Keratinocyte (primary cell): Measurements from ENCODE around the gene CACNA1C. TPM values are rescaled to one million over a fixed set of nuclear protein-coding genes. Genes with fewer than 3 reads are reported as not detected.

Source experiments
- DNase-seq: peaks from one replicate; pipeline ENCODE4 v3.0.0-alpha.2; 2011; ENCODE audit warnings: low read depth, missing footprints, low spot score
- FAIRE-seq: peaks from 2 replicates; lab custom pipeline; 2011; peaks lifted over from hg19 to GRCh38; lab: Jason Lieb, UNC
- H2AFZ ChIP-seq: 2 replicates; pipeline ENCODE4 v1.6.0; 2012; ENCODE audit warnings: low read length, control low read depth, inconsistent platforms; ENCODE audit not compliant: control insufficient read depth
- H3K27ac ChIP-seq: 2 replicates; pipeline ENCODE4 v1.5.1; 2011; ENCODE audit warnings: low read length; ENCODE audit not compliant: control insufficient read depth, insufficient read depth
- H3K27me3 ChIP-seq: 3 replicates; pipeline ENCODE4 v1.6.0; 2011; ENCODE audit warnings: low read length; ENCODE audit not compliant: control insufficient read depth, insufficient read depth; ENCODE audit errors: extremely low read depth
- H3K36me3 ChIP-seq, 2 experiments: 2 replicates in 1 of 2; 3 replicates in 1 of 2; pipeline ENCODE4 v1.5.1; 2011; ENCODE audit warnings: low read length in 2 of 2, mild to moderate bottlenecking in 1 of 2; ENCODE audit not compliant: control insufficient read depth in 2 of 2, insufficient read depth in 2 of 2; ENCODE audit errors: extremely low read depth in 1 of 2
- H3K4me1 ChIP-seq: 3 replicates; pipeline ENCODE4 v1.5.1; 2011; ENCODE audit warnings: low read length; ENCODE audit not compliant: control insufficient read depth, insufficient read depth; ENCODE audit errors: extremely low read depth
- H3K4me2 ChIP-seq: 3 replicates; pipeline ENCODE4 v1.6.0; 2011; ENCODE audit warnings: low read depth, low read length; ENCODE audit not compliant: control insufficient read depth, insufficient read depth; ENCODE audit errors: extremely low read depth
- H3K4me3 ChIP-seq, 3 experiments: fragments of 200-600 bp in 1 of 3; sonication (generic) in 1 of 3; 2 replicates in 2 of 3; 3 replicates in 1 of 3; pipeline ENCODE4 v1.5.1; 2011 to 2016; ENCODE audit warnings: low read length in 3 of 3, mild to moderate bottlenecking in 3 of 3, control low read depth in 2 of 3, inconsistent platforms in 1 of 3, low read depth in 1 of 3, mixed read lengths in 1 of 3, mixed run types in 1 of 3, moderate library complexity in 1 of 3; ENCODE audit not compliant: control insufficient read depth in 2 of 3, insufficient read depth in 2 of 3; ENCODE audit errors: extremely low read depth in 1 of 3
- H3K79me2 ChIP-seq: 2 replicates; pipeline ENCODE4 v1.6.0; 2012; ENCODE audit warnings: low read length; ENCODE audit not compliant: control insufficient read depth, insufficient read depth
- H3K9ac ChIP-seq: 3 replicates; pipeline ENCODE4 v1.6.0; 2011; ENCODE audit warnings: low read length; ENCODE audit not compliant: control insufficient read depth, insufficient read depth; ENCODE audit errors: extremely low read depth
- H3K9me1 ChIP-seq: 3 replicates; pipeline ENCODE4 v1.6.0; 2011; ENCODE audit warnings: low read length; ENCODE audit not compliant: control insufficient read depth, insufficient read depth; ENCODE audit errors: extremely low read depth
- H3K9me3 ChIP-seq: 2 replicates; pipeline ENCODE4 v1.5.1; 2012; ENCODE audit warnings: low read depth, low read length; ENCODE audit not compliant: control insufficient read depth
- H4K20me1 ChIP-seq: 3 replicates; pipeline ENCODE4 v1.6.0; 2011; ENCODE audit warnings: low read length; ENCODE audit not compliant: control insufficient read depth, insufficient read depth; ENCODE audit errors: extremely low read depth
- CTCF ChIP-seq, 3 experiments: IDR thresholded peaks in 1 of 3; conservative IDR thresholded peaks in 1 of 3; optimal IDR thresholded peaks in 1 of 3; 2 replicates in 2 of 3; 3 replicates in 1 of 3; pipeline versions ENCODE3 to v1.5.1; 2011; ENCODE audit warnings: low read length in 3 of 3, mild to moderate bottlenecking in 3 of 3, moderate library complexity in 2 of 3, control low read depth in 1 of 3, inconsistent platforms in 1 of 3; ENCODE audit not compliant: insufficient read depth in 2 of 3; ENCODE audit errors: extremely low read depth in 1 of 3
- EZH2 ChIP-seq: IDR thresholded peaks from one replicate; pipeline ENCODE4 v1.6.1; 2012; ENCODE audit warnings: inconsistent platforms, mild to moderate bottlenecking, low read length, moderate library complexity
- dilution Hi-C: fragments of 300-500 bp; cut with MboI; formaldehyde crosslinking; loops from one replicate; pipeline ENCODE4 v1.7.0; 2020; ENCODE audit warnings: low sequenced_read_pairs; ENCODE audit not compliant: extremely low pct_ligation_motif_present
- polyA plus RNA-seq, 5 experiments: library from polyadenylated mRNA; depleted of rRNA in 3 of 5; stranded (reverse) in 3 of 5; stranded (forward) in 1 of 5; unstranded in 1 of 5; fragments of >200 nt; gene quantifications; 1 replicate in 1 of 5; 2 replicates in 3 of 5; 3 replicates in 1 of 5; pipeline versions ENCODE4 v1.2.1 to v1.2.3, GENCODE V29; 2011 to 2012; ENCODE audit warnings: missing spikeins in 2 of 5, low read depth in 1 of 5, low replicate concordance in 1 of 5

Gene CACNA1C
- polyA plus RNA-seq, 1 donor (not counting 4 experiments of a cell fraction or from before 2014, with no cell fraction given): not detected

GRCh38 chr12:2226641-2227040, 173.9 kb downstream of the CACNA1C start:
- Histone ChIP-seq H4K20me1 (no peaks in the 10 kb centered on the region), H3K9me1 (no peaks in the 10 kb centered on the region), H2AFZ (no peak overlapping the region), H3K4me1 (no peaks in the 10 kb centered on the region), H3K36me3 (no peaks in the 10 kb centered on the region), H3K27me3 (peaks cover 2% of the 10 kb centered on the region), H3K79me2 (no peaks in the 10 kb centered on the region), H3K9me3 (no peaks in the 10 kb centered on the region), H3K9ac (no peak overlapping the region), H3K27ac (no peak overlapping the region), H3K4me2 (no peak overlapping the region), H3K4me3 (no peak overlapping the region)
- FAIRE-seq (no peak), DNase-seq (no peak)
- dilution Hi-C loops: no loop called here
- TF ChIP-seq EZH2 (no peak), CTCF (optimal IDR thresholded peaks at IDR 0.05 in 1 of 3, IDR thresholded peaks at IDR 0.05 in 1 of 3, conservative IDR thresholded peaks at IDR 0.05 in 1 of 3; ENCODE audit: extremely low read depth in 1 of 3, insufficient read depth in 2 of 3, low read length in 3 of 3) (no peak)

GRCh38 chr12:2227360-2227759, 174.6 kb downstream of the CACNA1C start:
- no peak overlapping the region for H2AFZ ChIP-seq
- H3K79me2 ChIP-seq: no peaks in the 10 kb centered on the region
- H3K27me3 ChIP-seq: peaks cover 2% of the 10 kb centered on the region

More at GRCh38 chr12:2227360-2227759, 174.6 kb downstream of the CACNA1C start:
- H4K20me1 ChIP-seq: no peaks in the 10 kb centered on the region
- H3K4me3 ChIP-seq: no peak overlapping the region
- H3K9me3 ChIP-seq: no peaks in the 10 kb centered on the region
- no peak for DNase-seq
- no peak overlapping the region for H3K27ac ChIP-seq
- no peak for FAIRE-seq
- dilution Hi-C loops: no loop called here
- no peak for TF ChIP-seq CTCF (optimal IDR thresholded peaks at IDR 0.05 in 1 of 3, IDR thresholded peaks at IDR 0.05 in 1 of 3, conservative IDR thresholded peaks at IDR 0.05 in 1 of 3; ENCODE audit: extremely low read depth in 1 of 3, insufficient read depth in 2 of 3, low read length in 3 of 3)
- TF ChIP-seq EZH2: no peak
- H3K4me2 ChIP-seq: no peak overlapping the region
- no peaks in the 10 kb centered on the region for H3K36me3 ChIP-seq
- no peaks in the 10 kb centered on the region for H3K4me1 ChIP-seq
- H3K9me1 ChIP-seq: no peaks in the 10 kb centered on the region
- H3K9ac ChIP-seq: no peak overlapping the region
